Stimulated activated CD4-positive, alpha-beta T cell treated with anti-CD3 and anti-CD28 coated beads, TNF-alpha, amount 100 ng/mL, for 4 hours (primary cell): Measurements from ENCODE around the gene ABI1.

ENCODE experiments used
- DNase-seq, 3 experiments: peaks; one replicate each; pipeline ENCODE4 v3.0.0-alpha.2; 2020; ENCODE audit warnings: low read depth in 3 of 3

Gene ABI1

DNA sequence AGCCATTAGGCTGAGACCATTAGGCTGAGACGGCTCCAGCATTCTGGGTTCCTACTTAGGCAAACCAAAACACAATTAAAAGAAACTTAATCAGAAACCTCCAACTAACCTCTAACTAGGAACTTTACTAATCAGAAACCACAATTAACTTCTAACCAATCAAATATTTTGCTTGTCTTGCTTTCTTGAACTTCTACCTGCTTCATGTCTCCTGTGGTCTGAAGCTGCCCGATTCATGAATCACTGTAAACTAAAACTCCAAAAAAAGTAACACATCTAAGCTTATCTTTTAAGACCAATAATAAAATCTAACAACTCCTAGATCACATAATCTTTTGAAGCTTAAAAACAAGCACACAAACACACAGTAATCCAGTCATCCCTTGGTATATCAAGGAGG is 87.1 kb downstream of the ABI1 start:
- no peak for DNase-seq

DNA sequence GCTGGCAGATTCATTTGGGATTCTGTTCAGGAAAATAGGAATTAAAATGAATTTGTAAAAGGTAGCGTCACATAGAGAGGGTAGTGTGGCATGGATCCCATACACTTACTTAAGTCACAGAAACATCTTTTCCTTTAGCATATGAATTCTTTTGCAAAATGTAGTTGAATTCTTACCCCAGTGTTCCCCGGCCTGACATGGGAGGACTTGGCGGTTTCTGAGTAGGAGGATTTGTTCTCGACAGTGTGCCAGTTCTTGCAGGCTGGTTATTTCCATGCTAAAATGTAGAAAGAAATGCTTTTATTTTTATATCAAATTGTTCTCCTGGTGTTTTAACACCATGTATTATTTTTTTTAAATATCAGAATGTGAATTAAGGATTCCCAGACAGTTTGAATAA is 90.7 kb downstream of the ABI1 start:
- no peak for DNase-seq

DNA sequence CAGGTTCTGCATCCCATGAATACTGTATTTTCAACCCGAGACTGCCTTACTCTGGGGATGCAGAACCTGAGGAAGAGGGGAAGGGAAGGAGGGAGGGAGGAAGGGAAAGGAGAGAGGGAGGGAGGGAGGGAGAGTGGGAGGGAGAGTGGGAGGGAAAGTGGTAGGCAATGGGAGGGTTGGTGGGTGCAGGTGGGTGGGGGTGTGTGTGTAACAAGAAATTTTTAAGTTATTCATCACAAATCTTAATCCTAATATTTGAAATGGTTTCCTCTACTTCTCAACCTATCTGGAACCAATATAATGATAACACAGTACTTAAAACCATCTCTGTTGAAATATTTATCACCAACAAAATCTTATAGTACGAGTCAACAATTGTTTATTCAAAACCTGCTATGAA is 95.2 kb downstream of the ABI1 start:
- DNase-seq = no peak

DNA sequence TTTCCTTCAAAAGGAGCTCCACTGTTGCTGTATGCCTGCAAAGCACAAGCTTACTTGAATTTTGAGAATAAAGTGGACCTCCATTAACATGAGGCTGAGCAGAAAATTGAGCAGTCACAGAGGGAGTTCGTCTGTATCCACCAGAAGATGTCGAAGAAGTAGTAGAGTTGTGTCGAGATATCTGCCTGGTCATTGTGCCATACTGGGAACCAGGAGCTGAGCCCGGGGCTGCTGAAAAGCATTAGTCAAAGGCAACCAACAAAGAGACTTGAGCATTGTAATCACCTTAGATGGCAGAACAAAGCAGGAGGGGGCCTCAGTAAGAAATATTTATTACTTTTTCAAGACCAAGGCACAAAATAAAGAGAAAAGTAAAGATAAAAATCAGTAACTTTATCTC is 101.8 kb downstream of the ABI1 start:
- DNase-seq = no peak

DNA sequence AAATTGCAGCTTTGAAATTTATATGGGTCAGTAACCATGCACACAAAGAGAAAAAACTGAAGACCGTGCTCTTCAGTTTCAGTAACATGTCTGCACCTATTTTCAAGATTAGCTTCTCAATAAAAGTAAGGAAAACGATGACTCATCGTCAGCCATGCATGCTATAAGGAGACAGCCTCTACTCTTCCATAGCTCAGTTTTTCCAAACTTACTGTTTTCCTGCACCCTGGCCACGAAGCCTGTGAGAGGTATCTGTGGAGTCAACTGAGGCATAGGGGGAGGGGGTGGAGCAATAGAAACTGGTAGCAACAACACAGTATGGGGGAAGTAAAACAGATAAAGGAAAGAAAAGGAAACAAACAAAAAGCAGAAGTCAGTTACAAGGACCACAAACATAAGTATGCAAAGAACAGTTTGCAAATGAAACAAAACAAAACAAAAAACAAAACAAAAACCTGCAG is 105.3 kb downstream of the ABI1 start:
- no peak for DNase-seq

DNA sequence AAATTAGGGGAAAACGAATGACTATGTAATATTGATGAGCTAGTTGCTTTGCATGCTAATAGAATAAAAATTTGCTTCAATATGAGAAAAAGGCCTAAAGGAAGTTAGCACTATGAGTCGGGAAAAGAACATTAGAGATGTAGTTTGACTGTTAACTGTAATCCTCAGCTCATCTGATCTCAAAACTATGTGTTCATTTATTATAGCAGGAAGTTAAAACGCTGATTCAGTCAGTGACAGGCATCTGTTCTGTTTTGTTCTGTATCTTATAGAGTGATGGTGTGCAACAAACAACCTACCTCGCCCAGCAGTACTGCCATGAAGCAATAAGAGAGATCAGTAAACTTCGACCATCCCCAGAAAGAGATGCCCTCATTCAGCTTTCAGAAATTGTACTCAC is 114.7 kb downstream of the ABI1 start:
- no peak for DNase-seq

DNA sequence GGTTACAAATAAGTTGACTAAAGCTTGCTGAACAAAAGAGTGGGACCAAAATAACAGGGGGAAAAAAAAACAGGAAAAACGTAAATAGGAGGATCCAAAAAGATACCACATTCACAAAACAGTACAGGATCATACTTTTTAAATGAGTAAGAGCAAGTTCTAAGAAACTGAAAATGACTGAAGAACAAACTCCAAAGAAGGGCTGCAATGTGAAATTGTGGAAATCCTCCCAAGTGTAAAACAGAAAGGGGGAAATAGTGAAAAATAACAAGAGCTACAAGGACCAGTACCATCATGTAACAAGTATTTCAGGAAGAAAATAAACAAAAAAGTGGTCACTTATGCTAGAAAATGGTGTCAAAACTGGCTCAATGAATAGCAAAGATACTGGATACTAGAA is 116.9 kb downstream of the ABI1 start:
- no peak for DNase-seq

DNA sequence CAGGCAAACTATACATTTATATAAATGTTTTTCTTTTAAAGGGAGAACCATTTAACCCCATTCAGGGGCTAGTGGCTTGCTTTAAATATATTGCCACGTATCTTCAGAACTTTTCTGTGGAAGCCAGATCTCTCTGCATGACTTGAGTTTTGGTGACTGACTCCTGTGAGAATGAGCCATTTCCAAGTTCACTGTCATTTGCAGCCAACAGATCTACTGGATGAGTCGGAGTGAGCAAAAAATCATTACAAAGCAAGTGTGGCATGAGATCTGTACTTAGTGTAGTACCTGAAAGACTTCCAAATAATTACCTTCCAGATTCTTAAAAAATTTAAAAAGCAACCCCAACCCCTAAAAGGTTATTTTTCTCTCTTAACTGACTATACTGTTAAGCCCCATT is 117.7 kb downstream of the ABI1 start:
- DNase-seq = no peak

DNA sequence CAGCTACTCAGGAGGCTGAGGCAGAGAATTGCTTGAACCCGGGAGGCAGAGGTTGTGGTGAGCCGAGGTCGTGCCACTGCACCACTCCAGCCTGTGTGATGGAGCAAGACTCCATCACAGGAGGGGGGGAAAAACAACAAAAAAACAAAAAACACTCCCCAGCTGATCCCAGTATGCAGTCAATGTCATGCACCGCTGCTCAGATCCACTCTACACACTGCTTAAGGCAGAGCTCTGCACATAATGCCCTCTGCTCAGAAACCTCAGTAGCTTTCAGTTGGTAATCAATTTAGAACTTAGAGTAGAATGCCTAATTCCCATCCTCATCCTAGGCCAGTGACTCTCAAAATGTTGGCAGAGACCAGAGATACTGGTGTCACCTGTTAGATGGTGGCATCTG is 119.4 kb downstream of the ABI1 start:
- no peak for DNase-seq

DNA sequence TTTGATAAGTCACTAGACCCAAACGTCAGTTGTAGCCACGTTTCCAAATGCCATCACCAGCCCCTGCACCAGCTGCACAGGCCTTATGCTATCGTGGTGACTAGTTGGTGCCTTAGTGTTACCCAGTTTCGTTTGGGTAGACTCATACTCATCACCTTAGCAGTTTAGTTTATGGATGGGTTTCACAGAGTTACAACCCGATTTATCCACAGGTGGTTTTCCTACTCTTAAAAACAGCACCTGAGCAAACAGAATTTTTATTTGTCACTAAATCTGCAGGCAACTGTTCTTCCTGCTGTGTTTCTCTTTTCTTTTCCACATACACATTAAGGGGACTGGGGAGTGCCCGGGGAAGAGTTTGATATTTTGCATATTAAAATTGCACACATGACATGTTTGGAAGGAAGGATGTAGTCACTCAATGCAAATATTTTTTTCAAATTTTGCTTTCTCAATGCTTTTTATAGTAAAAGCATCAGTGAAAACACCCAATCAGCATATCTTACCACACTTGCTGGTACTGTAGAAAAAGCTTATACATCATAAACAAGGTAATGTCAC is 121.6 kb downstream of the ABI1 start:
- DNase-seq = no peak

DNA sequence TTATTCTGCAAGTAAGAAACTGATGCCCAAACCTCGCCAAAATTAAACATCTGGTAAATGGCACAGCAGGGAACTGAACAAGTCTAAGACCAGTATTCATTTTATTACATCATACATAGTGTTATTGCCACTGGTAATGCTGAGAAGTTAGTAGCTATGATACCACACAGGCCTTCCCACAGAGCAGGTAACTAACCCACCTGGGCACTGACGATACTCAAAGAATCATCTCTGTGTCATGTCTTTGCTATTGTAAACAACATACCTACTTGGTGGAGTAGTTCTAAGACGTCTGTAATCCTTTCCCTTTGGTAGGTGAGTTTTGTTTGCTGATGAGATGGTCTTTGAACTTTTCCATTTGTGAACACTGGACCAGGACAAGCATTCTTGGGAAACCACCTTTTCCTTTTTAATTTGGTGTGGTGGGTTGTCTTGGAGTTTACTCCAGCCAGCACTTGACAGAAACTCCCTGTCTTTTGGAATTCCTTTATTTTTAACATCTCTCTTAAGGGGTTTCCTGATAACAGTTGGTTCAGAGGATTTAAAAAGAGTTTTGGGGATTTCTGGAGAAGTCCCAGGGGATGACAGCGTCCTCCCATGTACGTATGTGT is 122.4 kb downstream of the ABI1 start:
- no peak for DNase-seq

DNA sequence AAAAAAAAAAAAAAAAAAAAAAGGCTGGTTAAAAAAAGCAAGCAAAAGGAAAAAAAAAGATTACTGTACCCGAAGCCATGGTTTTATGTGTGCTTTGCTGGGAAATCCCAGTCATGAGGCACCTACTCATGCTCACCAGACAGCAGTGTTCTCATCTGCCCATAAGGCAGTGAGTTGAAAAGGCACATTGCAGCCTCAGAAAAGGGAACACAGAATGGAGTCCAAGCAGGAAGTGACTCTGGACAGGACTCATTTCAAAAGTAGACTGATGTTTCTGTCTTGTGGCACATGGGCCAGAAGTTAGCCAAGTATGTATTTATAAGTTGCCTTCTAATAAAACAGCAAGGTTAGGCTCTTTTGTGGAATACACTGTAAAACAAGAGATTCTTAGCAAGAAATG is 123.0 kb downstream of the ABI1 start:
- DNase-seq = no peak

DNA sequence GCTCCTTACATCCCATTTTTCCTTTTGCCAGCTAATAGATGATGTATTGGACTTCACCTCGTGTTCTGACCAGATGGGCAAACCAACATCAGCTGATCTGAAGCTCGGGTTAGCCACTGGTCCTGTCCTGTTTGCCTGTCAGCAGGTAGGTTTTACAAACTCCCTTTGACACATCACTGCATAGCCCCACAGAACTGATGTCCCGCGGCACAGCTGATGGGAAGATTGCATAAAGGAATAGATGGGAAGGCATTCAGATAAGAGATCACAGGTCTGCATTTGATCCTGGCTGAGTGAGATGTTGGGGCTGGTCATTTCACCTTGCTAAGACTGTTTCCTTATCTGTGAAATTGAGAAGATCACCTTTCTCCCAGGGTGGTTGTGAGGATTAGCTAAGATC is 125.3 kb downstream of the ABI1 start:
- DNase-seq = no peak

DNA sequence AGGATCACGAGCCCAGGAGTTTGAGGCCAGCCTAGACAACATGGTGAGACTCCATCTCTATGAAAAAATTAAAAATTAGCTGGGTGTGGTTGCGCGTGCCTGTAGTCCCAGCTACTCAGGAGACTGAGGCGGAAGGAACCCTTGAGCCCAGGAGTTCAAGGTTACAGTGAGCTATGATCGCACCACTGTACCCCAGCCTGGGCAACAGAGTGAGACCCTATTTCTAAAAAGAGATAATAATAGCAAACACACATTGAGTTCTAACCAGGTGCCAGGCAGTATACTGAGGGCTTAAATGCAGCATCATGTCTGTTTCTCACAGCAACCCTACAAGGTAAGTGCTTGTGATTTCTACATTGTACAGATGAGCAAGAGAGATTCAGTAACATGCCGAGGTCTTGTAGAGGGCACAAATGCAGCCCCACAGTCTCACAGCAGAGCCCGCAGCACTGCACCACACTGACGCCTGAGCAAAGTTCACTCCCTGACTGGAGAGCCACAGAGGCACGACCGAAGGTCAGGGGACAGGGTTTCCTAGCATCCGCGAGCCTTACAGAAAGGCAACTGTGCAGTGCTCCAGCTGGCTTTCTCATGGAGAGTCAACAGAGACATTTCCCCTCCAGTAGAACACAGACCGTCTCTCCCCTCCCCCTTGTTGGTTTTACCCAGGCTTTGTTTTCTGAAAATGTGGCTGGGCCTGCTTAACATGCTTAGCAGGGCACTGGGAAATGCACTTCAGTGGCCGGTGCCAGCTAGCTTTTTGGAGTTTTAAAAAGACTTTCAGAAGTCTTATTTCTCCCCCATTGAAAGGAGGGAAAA is 126.8 kb downstream of the ABI1 start:
- no peak for DNase-seq

DNA sequence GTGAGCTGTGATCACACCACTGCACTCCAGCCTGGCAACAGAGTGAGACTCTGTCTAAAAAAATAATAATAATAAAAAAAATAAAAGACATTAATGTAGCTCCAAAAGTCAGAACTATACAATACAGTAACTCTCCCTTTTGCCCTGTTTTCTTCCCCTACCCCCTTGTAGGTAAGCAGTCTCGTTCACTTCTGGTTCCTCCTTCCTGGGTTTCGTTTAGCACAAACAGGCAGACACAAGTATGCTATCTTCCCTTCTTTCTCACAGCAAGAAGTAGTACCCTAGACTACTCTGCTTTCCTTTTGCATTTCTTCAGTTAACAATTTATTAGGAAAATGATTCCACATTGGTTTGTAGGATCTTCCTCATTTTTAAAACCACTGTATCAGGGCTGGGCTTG is 130.2 kb downstream of the ABI1 start:
- DNase-seq = no peak

DNA sequence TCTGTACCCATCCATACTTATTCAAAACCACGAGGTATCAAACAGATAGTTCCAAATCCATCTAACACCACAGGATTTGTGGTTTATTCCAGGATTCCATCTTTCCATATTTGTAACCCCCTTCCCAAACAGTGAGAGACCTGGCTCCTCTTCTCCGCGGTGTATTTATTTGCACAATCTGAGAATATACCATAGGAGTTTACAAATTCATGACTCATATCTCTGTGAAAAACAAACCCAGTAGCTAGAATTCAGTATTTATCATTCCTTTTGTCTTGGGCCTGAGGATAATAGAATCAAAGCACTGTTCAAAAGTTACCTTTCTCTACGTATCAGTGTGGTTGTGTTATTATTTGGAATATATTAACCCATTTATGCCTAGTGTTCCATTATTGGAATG is 131.4 kb downstream of the ABI1 start:
- no peak for DNase-seq

DNA sequence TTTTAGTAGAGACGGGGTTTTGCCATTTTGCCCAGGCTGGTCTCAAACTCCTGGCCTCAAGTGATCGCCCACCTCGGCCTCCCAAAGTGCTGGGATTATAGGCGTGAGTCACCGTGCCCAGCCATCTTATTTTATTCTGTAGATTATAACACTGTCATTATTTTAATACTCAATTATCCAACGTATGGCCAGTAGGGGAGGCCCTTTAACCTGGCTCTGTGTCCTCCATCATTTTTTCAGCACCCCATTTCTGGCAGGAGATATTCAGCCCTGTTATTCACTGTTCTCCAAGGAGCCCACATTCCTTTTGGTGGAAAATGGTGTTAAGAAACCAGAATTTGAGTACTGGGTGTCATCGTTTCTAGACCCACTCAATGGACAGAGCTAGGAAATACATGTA is 131.8 kb downstream of the ABI1 start:
- no peak for DNase-seq

DNA sequence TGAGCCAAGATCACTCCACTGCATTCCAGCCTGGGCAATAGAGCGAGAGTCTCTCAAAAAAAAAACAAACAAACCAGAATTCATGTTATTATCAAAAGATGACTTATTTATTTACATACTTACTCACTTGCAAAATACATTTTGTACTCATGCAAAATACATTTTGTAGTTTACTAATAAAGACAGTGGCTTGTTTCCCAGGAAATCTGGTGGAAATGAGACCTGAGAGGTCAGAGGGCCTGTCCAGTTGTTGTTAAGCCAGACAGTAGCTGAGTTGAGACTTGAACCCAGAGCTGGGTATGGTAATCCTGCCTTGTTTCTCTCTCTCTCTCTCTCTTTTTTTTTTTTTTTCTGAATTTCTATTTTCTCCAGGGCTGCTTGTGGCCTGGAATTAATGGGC is 133.8 kb downstream of the ABI1 start:
- DNase-seq = no peak

DNA sequence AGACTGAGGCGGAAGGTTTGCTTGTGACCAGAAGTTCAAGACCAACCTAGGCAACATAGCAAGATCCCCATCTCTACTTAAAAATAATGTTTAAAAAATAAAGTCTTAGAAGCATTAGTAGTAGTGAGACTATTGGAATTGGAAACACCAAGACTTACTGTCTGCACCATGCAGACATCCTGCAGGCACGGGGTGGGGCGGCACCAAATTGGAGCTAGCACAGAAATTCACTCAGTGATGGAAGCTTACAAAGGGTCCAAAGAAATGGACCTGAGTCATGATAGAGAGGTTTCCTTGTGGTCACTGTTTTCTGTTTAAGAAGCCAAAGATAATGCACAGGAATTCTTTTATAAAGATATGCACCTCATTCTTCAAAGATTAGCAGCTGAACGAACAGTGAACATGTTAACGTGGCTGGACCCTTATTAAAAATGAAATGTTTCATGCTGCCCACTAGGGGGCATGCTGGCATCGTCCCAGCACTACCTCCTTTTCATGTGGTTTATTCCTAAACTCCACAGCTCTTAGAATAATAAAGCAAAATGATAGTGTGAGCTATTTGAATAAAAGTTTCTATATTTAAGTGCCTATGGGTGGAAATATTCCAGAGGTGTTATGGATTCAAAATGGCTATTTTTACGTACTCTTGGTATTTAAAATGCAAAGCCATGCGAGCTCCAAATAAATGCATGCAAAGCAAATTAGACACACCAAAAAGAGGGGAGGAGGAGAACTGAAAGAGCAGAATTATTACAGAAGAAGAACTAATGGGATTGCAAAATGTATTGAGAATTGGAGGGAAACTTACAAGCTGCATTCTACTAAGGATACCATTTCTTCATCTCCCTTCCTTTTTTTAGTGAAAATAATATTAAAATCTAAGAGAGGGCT is 134.7 kb downstream of the ABI1 start:
- peak in 1 of 3 experiments; percentile 20 for DNase-seq

DNA sequence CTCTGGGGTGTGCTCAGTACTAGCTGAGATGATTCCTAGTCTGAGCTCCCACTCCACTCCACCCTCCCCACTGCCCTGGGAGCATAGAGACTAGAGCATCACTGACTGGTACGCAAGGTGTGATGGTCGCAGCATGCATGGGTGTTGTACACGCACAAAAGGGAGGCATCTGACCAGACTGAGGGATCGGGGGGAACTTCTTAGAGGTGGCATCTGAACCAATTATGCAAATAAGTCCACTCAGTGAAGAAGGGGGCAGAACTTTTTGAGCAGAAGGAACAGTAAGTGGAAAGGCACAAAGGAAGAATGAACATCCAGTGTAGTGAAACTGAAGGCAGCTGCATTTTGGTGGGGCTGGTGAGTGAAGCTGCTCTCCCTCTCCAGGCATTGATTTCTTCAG is 137.7 kb downstream of the ABI1 start:
- DNase-seq = no peak

DNA sequence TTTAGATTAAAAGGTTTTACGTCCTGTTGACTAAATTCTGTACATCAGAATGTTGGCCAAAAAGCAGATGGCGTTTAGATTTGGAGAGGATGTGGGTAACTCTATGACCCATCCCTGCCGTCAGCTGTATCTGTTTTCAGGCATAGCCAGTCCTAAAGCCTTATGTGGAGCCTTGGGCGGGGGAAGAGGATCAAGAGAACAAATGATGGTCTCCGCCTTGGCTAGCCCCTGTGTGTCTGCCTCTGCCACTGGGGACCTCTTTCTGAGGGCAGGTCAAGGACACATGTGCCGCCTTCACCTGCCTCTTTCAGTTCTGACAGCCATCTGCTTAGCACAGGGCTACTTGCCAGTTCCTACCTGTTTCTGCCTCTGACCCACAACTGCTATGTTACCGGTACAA is 139.2 kb downstream of the ABI1 start:
- no peak for DNase-seq

DNA sequence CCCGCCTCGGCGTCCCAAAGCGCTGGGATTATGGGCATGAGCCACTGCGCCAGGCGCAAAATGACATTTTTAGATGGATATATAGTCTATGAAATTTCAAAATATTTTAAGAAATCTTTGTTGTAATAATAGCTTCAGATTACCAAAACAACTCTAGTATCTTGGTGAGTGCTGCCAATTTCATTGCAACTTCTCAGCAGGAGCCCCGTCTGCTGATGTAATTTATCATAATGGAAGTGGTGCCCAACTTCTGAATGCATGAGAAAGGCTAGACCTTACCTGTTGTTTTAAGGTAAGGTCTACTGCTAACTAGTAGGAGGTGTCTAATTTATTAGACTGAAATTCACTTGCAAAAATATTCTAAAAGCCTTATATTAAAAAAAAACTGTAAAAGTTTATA is 143.3 kb downstream of the ABI1 start:
- DNase-seq = no peak
